HG03196 (cell line): ENCODE data around the gene CRYL1.

Source experiments
- ATAC-seq: cut with Tn5 transposase; IDR thresholded peaks from one replicate; pipeline ENCODE4 v1.9.1; 2021; ENCODE audit not compliant: unreplicated experiment

The CRYL1 gene

DNA sequence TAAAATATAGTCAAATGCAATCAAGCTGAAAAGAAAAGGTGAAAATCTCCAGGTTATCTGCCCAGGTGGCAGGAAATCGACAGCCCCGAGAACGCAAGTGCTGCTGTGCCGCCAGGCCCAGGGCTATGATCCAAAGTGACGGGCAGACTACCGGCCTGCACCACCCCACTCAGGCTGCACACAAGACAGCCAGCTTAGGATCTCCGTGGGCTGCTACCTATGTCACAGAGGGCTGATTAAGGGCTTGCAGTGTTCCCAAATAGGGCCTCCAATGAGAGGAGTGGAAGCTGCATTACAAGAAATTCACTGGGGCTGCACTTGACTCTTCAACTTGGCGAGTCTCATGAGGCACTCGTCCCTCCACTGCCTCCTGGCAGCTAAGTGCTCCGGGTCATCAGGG is 121.8 kb downstream of the CRYL1 start:
- ATAC-seq: no peak

- ATAC-seq: no peak
Observed at GRCh38 chr13:20402881-20403280, 122.8 kb downstream of the CRYL1 start.

GRCh38 chr13:20401931-20402856 is 123.5 kb downstream of the CRYL1 start:
- ATAC-seq: no peak

- no peak for ATAC-seq
Observed at GRCh38 chr13:20401531-20401930, 124.1 kb downstream of the CRYL1 start.

DNA sequence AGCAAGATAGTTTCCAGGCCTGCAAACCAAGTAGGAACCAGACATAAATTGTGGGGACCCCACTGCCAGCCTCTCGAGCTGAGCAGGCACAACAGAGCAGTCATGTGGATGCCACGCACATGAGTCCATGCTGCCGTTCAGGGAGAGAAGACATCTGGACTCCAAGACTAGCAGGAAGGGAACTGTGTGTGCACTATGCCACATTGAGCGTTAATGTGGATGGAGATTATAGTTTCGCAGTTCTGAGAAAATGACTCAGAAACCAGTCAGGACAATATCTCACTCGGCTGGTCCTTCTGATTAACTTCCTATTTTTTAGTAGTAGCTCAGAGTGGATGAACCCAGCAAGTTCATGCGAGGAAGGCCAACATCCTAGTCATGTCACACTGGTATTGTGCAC is 124.9 kb downstream of the CRYL1 start:
- no peak for ATAC-seq

DNA sequence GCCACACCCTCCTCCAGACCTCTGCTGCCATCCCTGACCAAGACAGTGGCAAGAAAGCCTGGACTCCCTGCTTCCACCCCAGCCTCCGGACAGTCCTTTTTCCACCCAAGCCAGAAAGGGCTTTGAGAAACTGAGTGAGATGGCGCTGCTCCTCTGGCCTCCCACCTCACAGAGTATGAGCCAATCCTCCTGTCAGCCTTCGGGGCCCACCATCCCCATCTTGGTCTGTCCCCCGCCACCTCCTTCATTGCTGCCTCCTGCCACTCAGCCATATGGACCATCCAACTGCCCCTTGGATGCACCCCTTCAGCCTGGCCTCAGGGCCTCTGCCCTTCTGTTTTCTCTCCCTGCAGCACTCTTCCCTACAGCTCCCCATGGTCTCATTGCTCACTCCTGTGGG is 125.7 kb downstream of the CRYL1 start:
- ATAC-seq: no peak

DNA sequence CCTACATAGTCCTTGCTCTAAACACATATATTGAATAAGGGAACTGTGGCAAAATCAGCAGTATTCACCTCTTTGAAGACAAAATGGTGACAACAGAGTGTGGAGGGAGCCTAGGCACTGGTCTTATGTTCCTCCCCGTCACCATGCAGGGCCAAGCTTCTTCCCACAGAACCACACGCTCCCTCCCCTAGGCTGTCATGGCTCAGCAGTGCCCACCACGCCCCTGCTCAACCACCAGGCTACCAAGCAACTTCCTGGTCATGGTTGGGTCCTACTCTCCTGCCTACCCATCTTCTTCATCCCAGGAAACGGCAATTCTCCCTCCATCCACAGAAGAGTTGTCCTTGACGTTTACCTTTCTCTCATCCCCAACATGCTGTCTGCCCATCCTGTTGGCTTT is 126.1 kb downstream of the CRYL1 start:
- no peak for ATAC-seq

- no peak for ATAC-seq
Observed at GRCh38 chr13:20398459-20398858, 127.2 kb downstream of the CRYL1 start.

DNA sequence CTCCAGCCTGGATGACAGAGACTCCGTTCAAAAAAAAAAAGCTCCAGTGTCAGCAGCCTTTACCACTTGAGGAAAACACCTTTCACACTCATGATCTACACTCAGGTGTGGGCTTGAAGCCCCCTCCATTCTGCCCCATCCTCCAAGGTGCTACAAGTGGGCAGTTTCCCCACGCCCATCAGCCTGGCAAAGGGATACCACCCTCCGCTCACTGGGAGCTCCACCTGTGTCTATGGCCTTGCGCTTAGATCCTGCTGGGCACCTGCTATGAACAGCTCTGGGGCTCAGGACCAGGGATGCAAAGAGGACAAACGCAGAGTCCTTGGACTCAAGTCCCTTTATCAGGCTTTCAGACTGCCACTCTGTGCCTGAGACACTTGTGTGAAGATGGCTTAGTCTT is 127.8 kb downstream of the CRYL1 start:
- no peak for ATAC-seq

GRCh38 chr13:20395061-20395916 is 130.4 kb downstream of the CRYL1 start:
- no peak for ATAC-seq

DNA sequence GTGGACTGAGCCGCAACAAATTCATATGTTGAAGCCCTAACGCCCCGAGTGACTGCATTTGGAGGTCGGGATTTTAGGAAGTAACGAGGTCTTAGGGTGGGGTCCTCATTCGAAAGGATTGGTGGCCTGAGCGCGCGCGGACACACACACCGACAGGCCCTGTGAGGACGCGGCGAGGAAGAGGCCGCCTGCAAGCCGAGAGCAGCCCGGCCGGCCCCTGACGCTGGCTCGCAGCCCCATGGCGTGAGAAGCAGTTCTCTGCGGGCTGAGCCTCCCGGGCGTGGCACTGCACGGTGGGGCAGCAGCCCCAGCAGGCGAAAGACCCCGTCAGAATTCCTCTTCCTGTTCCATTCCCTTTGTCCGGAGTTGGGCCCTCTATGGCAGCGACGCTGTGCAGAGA is 131.2 kb downstream of the CRYL1 start:
- no peak for ATAC-seq

DNA sequence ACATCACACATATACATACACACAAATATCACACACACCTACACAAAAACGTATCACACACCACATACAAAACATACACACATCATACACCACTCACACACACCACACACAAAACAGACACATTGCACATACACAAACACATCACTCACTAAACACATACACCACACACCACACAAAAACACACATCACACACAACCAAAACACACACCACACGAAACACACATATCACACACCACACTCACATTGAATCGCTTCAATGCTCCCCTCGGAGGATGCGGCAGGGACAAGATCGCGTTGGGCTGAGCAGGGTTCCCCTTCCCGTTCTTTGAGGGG is 131.5 kb downstream of the CRYL1 start:
- no peak for ATAC-seq

DNA sequence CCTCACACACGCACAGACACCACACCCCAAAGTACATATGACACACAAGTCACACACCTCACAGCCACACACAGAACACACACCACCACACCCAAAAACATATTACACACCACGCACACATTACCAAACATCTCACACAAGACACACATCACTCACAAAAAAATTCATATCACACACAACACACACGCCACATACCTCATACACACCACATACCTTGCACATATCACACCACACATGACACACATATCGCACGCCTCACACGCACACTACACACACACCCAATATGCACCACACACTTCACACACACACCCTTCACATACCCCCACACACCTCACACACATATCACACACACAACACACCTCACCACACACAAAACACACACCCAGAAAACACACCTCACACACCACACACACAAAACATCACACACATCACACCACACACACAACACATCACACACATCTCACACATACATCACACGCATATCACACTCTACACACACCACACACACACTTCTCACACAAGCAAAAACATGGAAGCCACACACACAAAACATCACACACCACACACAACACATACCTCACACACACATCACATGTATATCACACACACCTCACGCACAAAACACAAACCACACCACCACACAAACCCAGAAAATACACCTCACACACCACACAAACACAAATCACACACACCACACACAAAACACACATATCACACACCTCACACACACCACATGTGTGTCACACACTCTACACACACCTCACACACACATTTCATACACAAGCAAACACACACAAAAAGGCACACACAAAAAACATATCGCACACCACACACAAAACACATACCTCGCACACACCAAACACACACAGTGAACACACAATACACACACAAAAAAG is 132.1 kb downstream of the CRYL1 start:
- ATAC-seq: no peak

DNA sequence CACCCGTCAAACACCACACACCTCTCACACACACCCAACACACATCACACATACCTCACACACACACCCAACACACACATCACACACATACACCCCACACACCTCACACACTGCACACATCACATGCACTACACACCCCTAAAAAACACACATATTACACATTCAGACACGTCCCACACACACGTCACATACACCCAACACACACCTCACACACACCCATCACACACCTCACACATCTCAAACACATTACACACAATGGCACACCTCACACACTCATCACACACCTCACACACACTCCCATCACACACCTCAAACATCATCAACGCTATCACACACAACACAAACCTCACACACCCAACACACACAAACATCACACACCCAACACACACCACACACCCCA is 133.1 kb downstream of the CRYL1 start:
- ATAC-seq: no peak

GRCh38 chr13:20391597-20392452 is 133.8 kb downstream of the CRYL1 start:
- ATAC-seq: no peak

DNA sequence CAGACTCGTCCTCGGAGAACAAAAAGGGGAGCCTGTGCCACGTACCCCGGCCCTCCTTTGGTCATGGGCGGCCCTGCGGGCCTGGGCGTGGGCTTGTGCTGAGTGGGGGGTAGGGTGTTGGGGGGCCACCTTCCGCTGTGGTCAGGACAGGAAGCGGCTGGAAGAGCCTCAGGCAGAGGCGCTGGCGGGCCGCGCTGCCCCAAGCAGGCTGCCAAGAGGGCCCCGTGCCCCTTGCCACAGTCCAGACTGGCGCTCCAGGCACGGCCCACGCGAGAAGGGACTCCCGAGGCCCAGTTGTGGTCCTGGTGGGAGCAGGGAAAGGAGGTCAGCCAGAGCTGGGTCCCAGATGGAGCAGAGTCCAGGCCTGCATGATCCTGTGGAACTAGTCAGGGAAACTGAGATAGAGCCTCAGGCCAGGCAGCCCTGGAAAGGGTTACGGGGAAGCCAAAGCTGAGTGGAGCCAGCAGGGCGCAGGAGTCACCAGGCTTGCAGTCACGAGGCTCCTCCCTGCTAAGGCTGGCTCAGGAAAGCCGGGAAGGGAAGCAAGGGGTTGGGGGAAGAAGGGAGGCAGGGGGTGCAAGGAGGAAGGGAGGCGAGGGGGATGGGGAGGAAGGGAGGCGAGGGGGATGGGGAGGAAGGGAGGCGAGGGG is 135.0 kb downstream of the CRYL1 start:
- ATAC-seq: no peak

GRCh38 chr13:20389696-20390525 is 135.7 kb downstream of the CRYL1 start:
- no peak for ATAC-seq

GRCh38 chr13:20388184-20388583 is 137.5 kb downstream of the CRYL1 start:
- no peak for ATAC-seq

GRCh38 chr13:20387441-20387971 is 138.2 kb downstream of the CRYL1 start:
- ATAC-seq: no peak
